VCaP (cell line): ENCODE data around the gene DCANP1.
A peak's percentile ranks its signal among the peaks of the same experiment; 100 is the strongest.

ENCODE experiments used
- H3K27ac ChIP-seq: fragments of 450-650 bp; 2 replicates; pipeline ENCODE4 v1.5.1; 2017
- TF ChIP-seq, protein P1 (sequence below): fragments of 450-650 bp; conservative IDR thresholded peaks from 2 replicates; pipeline ENCODE4 v1.5.1; 2017; ENCODE audit warnings: mild to moderate bottlenecking, moderate library complexity

Gene DCANP1

GRCh38 chr5:135437796-135438560 lies 9.2 kb downstream of the DCANP1 start:
- TF ChIP-seq, protein P1, sequence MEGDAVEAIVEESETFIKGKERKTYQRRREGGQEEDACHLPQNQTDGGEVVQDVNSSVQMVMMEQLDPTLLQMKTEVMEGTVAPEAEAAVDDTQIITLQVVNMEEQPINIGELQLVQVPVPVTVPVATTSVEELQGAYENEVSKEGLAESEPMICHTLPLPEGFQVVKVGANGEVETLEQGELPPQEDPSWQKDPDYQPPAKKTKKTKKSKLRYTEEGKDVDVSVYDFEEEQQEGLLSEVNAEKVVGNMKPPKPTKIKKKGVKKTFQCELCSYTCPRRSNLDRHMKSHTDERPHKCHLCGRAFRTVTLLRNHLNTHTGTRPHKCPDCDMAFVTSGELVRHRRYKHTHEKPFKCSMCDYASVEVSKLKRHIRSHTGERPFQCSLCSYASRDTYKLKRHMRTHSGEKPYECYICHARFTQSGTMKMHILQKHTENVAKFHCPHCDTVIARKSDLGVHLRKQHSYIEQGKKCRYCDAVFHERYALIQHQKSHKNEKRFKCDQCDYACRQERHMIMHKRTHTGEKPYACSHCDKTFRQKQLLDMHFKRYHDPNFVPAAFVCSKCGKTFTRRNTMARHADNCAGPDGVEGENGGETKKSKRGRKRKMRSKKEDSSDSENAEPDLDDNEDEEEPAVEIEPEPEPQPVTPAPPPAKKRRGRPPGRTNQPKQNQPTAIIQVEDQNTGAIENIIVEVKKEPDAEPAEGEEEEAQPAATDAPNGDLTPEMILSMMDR: 0 out of 2 replicates have a peak, but pooled peaks have one; percentile 9
- H3K27ac ChIP-seq: no peak overlapping the region

GRCh38 chr5:135437422-135437795 lies 9.7 kb downstream of the DCANP1 start:
- TF ChIP-seq, protein P1: no peak
- no peak overlapping the region for H3K27ac ChIP-seq

DNA sequence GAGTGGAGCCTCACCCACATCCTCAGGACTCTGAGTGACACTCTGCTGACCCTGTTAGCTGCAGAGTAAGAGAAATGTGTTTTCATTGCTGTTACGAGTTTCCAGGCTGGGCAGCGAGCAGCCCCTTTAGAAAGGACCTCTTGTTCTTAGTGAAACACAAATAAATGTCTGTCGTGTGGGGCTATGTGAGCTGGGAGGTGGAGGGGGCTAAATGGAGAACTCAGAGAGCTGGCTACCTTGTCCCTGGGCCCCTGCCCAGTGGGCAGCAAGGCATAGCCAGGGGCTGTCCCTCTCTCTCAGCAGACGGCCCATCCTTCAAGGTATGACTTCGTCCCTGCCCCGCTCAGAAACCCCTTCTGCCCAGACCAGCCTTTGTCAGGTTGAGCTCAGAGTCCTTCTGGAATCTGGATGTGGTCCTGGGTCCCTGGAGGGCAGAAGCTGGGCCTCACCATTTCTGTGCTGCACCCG lies 10.2 kb downstream of the DCANP1 start:
- TF ChIP-seq, protein P1: no peak
- H3K27ac ChIP-seq: no peak overlapping the region

- TF ChIP-seq, protein P1: no peak
- H3K27ac ChIP-seq: no peak overlapping the region
Observed at GRCh38 chr5:135435467-135436330, 11.4 kb downstream of the DCANP1 start.

GRCh38 chr5:135434591-135435466 lies 12.3 kb downstream of the DCANP1 start:
- TF ChIP-seq, protein P1: no peak
- H3K27ac ChIP-seq: no peak overlapping the region

GRCh38 chr5:135433681-135434426 lies 13.3 kb downstream of the DCANP1 start:
- no peak overlapping the region for H3K27ac ChIP-seq

More at GRCh38 chr5:135433681-135434426, 13.3 kb downstream of the DCANP1 start:
- TF ChIP-seq, protein P1: no peak
